H4 (cell line): Measurements from ENCODE around the gene CNDP1. TPM values are rescaled to one million over a fixed set of nuclear protein-coding genes. Genes with fewer than 3 reads are reported as not detected.
"Not testable (repeated sequence)": the region's sequence is repeated elsewhere in the genome, so short reads cannot be mapped to it uniquely, and the experiment has no call there.

Experiments used
- DNase-seq: peaks from one replicate; pipeline ENCODE4 v3.0.0-alpha.2; 2015; ENCODE audit warnings: low spot score
- total RNA-seq: library from RNA; depleted of rRNA; stranded (reverse); fragments of >200 nt; shearing (Covaris generic); gene quantifications from 2 replicates; pipeline ENCODE4 v1.2.3, GENCODE V29; 2014

Gene CNDP1
- total RNA-seq, 1 experiment from 2014 or later = not detected

DNA sequence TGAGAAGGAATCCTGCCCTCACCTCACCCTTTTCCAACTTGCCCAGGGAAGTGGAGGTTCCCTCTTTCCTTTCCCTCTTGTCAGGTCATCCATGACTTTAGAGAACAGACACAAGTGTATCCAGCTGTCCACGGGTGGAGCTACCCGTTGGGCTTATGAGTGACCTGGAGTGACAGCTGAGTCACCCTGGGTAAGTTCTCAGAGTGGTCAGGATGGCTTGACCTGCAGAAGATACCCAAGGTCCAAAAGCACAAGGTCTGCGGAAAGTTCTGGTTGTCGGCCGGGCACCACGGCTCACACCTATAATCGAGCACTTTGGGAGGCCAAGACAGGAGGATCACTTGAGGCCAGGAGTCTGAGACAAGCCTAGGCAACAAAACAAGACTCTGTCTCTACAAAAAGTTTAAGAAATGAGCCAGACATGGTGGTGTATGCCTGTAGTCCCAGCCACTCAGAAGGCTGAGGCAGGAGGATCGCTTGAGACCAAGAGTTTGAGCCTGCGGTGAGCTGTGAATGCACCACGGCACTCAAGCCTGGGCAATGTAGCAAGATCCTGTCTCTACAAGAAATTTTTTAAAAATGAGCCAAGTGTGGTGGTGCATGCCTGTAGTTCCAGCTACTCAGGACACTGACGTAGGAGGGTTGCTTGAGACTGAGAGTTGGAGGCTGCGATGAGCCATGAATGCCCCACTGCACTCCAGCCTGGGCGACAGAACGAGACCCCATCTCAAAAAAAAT lies 14.0 kb upstream of the CNDP1 start:
- no peak for DNase-seq

DNA sequence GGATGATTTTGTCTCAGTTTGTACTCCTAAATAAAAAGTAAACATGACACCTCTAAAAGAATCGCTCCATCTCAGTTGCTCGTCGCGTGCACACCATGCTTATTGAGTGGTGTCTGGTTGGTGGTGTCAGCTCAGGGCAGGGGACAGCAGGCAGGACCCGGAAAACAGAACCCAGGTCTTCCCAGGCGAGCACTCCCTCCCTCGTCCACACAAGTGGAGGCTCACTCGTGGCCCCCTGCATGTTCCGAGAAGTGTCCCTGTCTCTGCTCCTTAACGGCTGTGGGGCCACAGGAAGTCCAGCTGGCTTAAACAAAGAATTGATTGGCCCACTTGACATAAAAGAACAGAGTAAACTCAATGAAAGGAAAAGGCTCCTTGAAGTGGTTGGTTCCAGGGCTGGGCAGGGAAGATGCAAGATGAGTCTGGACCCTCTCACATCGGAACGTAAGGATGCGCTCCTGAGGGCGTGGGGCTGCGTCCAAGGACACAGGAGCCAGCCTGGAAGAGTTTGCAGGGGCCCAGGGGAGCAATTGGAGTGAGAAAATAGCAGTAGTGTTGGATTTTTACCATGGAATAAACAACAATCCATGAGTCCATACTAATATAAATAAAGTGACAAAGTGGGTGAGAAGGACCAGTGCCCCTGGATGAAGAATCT lies 13.1 kb upstream of the CNDP1 start:
- no peak for DNase-seq

DNA sequence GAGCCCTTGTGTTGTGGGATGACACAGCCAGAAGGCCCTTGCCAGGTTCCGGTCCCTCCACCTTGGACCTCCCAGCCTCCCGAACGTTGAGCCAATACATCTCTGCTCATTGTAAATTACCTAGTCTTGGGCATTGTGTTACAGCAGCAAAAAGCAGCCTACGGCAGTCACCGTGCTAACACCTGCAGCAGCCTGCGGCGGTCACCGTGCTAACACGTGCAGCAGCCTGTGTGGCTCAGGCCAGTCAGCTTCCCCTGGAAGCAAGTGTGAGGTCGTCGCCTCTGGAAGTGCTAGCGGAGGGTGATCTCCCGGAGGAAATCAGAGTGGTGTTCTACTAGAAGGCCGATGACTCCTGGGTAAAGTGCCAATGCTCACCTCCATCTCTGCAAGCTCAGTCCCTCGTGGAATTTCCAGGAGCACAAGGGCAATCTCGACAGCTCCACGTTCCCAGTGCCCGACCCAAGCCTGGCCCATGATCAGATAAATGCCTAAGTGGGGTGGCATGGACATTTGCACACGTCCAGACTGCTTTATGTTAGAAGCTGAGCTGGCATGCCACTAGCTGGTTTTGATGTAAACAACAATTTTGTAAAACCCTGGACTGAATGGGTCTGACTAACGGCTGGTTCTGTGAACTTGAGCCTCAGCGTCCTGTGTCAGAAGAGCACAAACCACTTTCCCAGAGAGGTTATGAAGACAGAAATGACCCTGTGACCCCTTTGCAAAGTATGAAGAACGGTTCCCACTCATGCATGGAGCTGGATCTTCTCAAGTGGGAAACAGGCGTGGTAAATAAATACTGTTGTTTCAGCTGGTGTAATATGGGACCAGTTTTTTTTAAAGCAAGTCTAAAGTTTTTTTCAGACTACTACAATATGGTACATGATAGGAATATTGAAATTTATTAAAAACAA lies 11.4 kb upstream of the CNDP1 start:
- DNase-seq = no peak

DNA sequence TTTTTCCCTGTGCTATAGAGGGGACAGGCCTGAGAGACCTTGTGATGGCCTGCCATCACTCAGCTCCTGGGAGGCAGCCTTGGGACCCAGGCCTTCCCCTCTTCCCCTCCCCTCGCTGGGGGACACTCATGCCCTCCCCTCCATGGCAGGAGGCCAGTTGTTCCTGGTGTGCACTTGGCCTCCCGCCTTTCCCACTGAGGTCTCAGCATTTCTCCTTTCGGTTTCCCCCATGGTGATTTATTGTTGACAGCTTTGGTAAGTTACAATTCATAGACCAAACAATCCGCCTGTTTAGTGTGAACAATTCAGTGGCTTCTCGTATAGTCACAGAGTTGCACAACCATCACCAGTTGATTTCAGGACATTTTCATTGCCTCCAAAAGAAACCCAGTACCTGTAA lies 10.2 kb upstream of the CNDP1 start:
- peak; percentile 39 for DNase-seq

DNA sequence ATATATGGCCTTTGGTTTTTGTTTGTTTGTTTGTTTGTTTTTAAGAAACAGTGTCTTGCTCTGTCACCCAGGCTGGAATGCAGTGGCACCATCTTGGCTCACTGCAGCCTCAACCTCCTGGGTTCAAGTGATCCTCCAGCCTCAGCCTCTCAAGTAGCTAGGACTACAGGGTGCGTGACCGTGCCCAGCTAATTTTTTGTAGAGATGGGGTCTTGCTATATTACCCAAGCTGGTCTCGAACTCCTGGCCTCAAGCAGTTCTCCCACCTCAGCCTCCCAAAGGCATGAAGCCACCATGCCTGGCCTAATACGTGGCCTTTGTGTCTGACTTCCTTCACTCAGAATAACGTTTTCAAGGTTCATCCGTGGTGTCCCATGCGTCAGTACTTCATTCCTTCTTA lies 9.4 kb upstream of the CNDP1 start:
- not testable (repeated sequence) for DNase-seq

DNA sequence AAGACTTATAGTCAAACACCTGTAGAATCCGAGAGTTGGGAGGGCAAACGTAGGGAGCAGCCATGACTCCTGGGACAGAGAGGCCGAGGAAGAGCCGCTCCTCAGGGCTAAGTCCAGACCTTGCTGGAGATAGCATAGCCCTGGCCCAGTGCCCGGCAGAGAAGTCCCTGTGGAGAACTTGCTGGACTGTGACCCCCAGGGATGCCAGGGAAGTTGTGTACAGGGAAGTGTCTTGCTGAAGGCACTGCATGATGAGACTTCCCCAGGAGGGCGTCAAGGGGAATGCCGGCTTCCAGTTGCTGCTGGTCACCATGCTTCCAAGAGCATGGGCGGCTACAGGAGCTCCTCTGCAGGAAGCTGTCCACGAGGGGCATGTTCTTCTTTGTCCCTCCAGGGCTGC lies 8.6 kb upstream of the CNDP1 start:
- DNase-seq = no peak

DNA sequence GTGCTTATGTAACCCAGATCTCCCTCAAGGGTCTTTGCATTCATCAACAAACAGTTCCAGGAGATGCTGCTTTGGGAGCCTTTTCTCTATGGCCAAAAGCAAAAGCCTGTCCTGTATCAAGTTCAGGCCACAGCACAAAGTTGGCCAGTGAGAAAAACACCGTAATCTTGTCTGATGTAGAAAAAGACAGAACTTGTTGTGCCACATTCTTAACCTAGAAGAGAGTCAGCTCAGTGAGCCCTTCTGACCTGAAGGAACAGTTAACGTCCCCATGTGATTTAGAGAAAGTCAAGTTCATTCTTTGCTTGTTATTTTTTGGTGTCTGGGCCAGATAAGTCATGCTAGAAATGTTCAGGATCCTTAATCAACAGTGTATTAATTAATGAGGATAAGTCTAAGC lies 7.8 kb upstream of the CNDP1 start:
- DNase-seq = no peak

DNA sequence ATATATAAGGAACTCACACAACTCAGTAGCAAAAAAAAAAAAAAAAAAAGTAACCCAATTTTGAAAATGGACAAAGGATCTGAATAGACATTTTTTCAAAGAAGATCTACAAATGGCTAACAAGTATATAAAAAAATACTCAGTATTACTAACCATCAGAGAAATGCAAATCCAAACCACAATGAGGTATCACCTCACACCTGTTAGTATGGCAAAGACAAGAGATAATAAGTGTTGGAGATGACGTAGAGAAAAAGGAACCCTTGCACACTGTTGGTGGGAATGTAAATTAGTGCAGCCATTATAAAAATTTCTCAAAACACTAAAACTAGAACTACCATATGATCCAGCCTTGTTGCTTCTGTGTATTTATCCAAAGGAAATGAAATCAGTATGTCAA lies 5.8 kb upstream of the CNDP1 start:
- no peak for DNase-seq

DNA sequence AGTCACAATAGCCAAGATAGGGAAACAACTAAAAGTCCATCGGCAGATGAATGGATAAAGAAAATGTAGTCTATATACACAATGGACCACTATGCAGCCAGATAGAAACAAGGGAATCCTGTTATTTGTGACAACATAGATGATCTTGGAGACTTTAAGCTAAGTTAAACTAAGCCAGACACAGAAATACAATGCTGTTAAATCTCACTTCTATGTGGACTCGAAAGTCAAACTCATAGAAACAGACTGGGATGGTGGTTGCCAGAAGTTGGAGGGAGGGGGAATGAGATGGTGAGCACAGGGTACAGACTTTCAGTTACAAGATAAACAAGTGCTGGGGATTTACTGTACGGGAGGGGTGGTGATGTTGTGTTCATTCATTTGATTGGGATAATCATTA lies 5.4 kb upstream of the CNDP1 start:
- no peak for DNase-seq

DNA sequence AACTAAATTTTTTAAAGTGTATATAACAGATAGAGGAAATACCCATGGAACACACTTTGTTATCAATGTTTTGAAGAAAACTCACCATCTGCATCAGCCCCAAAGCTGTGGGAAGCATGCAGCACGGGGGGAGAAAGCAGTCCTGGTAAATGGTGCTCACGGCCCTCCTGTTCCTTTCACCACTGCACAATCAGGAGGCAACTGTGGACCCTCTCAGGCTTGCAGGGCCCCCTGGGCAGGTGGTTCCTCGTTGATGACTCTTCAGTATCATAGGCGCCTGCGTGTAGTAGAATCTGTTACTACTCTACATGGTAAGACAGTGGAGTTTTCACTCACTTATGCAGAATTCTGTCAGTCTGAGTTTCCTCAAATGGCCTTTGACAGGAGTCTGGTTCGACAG lies 4.9 kb upstream of the CNDP1 start:
- DNase-seq = no peak

DNA sequence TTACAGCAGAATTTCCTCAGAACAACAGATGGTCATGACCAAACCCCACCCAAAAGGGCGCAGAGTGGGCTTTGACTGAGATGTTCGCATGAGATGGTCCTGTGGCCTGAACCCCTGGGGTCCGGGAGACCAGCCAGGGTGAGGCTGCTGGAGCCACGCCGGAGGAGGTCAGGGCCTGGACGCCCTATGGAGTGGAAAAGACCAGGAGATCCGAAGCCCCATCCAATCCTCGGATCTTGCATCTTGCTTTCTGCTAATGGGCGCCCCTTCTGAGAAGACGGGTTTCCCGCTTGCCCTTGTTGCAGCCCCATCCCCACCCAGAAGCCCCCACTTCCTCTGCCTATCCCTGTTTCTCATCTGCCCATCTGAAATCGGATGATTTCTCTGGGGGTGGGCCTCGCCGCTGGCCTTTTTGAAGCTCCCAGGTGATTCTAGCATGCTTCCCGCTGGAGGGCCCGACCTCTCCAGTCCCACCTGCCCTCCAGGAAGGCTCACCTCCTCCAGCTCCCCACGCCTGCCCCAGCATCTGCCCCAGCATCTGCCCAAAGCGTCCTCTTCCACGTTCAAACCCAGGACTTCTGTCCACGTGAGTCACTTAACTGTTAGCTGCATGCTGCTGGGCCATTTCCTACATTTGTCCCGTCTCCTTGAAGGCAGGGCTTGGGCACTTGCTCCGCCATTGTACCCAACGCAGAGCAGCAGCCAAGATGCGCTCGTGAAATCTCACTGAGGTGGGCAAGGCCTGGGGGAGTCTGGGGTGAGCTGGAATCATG lies 4.3 kb upstream of the CNDP1 start:
- DNase-seq = no peak

DNA sequence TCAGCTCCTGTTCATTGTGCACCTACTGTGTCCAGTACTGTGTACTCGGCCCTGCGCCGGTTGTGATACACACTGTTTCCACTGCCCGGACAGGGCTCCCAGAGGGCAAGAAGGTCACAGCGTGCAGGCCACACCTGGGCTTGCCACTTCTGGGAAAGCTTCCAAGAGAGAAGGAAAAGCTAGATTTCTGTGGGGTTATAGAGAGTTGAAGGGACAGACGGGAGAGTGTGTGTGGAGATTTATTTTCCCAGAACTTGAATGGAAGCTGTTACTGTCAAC lies 3.8 kb upstream of the CNDP1 start:
- no peak for DNase-seq

DNA sequence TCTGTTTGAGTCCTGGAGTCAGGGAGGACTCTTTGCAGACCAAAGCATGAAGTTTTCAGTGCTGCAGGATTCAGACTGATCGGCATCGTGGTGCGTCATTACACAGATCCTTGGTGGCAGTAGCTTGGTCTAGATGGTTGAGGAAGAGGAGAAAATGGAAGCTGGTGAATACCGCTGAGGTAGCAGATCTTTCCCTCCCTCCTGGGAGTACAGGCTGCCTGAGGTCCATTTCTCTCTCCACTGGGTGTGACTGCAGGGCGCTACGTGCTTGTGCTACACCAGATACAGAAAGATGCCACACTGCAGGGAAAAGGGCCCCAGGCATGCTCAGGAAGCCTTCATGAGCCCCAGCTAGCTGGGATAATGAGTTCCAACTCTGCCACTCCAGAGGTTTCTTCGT lies 3.3 kb upstream of the CNDP1 start:
- DNase-seq = no peak

DNA sequence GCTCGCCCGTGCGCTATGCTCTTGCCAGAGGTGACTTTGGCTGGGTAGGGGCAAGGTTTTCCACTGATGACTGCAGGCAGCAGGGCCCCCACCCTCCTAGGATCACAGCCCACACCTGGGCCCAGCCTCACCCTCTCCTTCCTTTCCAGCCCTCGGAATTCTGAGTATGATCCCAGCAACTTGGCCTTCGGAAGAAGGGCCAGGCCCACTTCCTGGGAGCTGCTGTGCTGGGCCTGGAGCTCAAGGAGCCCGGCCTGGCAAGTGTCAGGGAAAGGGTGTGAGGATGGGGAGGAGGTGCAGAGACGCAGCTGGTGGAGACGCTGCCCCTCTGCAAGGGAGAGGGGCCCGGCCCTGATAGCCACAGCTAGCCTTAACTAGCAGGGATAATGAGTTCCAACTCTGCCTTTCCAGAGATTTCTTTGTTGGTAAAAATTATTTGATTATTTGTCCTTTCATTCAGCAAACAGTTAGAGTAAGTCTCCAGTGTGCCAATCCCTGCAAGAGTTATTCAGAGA lies 1.7 kb upstream of the CNDP1 start:
- no peak for DNase-seq

DNA sequence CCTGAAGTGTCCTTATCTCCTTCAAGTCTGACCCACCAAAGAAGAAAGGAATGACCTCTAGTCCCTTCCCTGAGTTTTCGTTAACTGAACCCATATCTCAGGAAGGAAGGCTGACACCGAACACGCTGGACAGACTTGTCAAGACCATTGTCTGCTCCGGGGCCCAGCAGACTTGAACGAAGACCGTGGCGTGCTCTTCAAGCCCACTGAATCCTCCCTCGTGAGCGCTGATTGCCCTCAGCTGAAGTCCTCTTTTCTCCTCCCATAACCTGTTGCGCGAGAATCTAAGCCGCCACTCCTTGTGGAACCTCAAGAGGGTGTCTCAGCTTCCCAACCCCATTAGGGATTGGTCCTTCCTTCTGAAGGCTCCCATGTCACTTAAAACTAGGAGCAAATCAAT lies 634 bp upstream of the CNDP1 start:
- DNase-seq = no peak

DNA sequence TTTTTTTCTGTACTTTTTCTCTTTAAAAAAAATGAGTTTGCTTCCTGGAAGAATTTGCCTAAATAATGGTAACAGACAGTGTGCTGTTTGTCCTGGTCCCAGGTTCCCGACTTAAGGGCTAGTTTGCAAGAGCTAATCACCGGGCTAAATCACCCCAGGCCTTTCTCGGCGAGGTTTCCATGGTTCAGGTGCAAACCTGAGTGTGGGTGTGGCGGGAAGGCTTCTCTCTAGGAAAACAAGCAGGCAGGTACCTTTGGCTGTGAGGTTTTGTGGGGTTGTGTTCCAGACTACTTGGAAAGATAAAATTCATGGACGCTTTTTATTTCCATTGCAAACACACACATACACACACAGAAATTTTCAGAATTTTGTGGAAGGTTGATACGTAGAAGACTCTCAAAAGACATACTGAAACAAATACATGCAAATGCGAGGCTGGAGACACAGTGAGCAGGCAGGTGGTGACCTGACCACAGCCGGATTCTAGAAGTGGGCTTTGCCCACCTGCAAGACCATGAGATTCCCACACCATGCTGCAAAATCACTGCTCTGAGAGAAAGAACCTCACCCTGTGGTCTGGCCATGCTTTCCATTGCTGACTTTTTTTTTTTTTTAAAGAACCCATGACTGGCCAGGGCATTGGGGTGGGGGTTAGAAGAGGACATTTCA lies 815 bp downstream of the CNDP1 start:
- no peak for DNase-seq

DNA sequence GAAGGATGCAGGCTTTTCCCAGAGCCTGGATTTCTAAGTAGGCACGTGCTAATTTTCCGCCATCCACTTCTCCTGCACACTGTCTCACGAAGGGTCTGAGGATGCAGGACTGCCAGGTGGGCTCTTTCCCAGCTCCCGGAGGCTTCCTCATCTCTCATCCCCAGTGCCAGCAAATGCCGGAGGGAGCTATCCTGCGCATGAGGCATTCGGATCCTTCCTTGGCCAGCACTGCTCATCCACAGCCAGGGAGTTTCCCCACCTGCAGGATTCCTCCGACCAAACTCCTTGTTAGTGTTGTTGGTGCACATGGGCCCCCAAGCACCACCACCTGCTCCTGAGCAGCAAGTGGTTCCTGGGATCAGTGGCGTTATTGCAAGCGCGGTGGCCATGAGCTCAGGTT lies 5.0 kb downstream of the CNDP1 start:
- no peak for DNase-seq

DNA sequence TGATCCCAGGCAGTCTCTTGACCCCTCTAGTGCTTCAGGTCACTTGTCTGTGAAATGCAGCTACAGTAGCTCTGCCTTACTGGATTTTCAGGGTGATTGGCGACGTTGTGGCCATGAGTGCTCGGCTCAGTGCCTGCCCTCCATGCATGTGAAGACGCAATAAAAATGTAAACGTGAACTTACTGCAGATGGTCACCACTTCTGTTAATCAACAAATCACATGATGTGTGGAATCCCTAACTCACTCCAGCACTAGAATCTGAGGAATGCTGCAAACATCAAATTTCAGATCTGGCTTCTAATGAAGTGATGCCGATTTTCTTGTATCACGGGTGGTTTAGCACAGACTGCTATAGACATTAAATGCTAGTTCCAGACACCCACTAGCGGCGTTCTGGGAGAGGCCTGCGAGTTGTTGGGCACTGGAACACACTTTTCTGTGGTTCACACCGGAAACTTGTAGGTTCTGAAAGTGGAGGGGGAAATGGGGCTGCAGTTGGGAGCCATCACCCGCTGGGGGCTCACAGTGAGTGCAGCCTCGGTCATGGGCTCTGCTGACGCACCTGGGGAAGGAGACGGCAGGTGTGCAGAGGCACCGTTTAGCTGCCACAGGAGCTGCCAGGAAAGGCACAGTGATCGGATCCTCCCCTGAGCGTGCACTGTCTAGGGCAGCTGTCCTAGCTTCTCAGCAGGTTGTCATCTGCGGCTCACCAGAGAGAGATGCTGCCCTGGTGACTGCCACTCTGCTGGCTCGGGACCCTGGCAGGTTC lies 6.5 kb downstream of the CNDP1 start:
- no peak for DNase-seq

DNA sequence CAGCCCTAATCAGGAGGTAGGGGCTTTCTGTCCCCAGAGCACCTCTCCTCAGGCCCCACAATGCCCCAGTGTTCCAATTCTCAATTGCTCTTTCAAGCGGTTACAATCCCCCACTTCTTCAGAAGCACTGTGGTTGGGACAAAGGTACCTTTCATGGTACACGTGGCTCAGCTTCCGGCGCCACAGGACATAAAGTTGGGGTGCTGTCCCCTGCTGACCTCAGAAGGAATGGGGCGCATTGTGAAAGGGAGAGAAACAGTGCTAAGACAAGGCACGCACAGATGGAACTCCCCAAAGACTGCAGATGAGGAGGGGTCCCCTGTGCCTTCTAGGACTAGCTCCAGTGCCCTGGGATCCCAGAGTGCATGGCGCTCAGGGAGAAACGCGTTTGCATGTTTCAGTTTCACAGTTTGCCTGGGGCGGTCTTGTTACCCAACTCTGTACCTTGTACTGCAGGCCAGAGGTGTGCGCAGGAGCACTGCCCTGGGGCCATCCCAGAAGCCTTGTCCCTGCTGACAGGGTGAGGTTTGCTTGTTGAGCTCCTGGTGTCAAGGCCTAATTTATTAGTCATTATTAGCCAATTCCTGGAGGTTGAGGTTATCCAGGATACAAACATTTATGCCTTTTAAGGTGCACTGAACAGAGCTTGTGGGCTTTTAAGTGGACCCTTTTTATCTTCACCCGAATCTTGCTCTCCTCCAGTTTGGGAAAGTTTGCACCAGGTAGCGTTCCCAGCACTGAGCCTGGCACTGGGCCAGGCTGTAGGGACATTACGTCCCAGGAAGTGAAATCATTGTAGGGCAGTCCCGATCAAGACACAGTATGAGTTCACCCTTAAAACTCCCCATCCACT lies 7.6 kb downstream of the CNDP1 start:
- DNase-seq = no peak

DNA sequence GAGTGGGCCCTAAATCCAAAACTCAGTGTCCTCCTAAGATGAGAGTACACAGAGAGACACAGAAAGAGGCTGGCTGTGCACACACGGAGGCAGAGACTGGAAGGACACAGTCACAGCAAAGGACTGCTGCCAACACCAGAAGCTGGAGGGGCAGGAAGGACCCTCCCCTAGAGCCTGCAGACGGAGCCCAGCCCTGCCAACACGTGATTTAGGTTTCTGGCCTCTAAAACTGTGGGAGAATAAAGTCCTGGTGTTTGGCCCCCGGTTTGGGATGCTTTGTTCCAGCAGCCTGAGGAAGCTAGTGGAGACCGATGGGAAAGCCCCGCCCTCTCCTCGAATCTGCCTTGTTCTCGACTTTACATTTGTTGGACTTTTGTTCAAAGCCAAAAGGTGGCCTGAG lies 10.6 kb downstream of the CNDP1 start:
- no peak for DNase-seq
